Breast epithelium (tissue), 4 donors: ENCODE measurements around the gene PLXNB2. TPM values are rescaled to one million over a fixed set of nuclear protein-coding genes. Genes with fewer than 3 reads are reported as not detected.
A peak's percentile ranks its signal among the peaks of the same experiment; 100 is the strongest.

Experiments used
- DNase-seq, 2 donors: peaks; one replicate each; pipeline ENCODE4 v3.0.0-alpha.2; 2019; ENCODE audit warnings: low spot score in 2 of 2
- H3K27ac ChIP-seq, 2 donors: fragments of 200-600 bp; sonication (generic) in 1 of 2; one replicate each; pipeline ENCODE4 v1.5.1; 2016 to 2019; ENCODE audit warnings: mild to moderate bottlenecking in 1 of 2
- H3K27me3 ChIP-seq, 2 donors: fragments of 200-600 bp; sonication (generic) in 1 of 2; one replicate each; pipeline versions ENCODE4 v1.5.1 to v1.6.0; 2017 to 2019; ENCODE audit warnings: control low read depth in 1 of 2, mild to moderate bottlenecking in 1 of 2
- H3K36me3 ChIP-seq: fragments of 200-600 bp; one replicate; pipeline ENCODE4 v1.5.1; 2019
- H3K4me1 ChIP-seq, 2 donors: fragments of 200-600 bp; sonication (generic); one replicate each; pipeline ENCODE4 v1.5.1; 2016 to 2019; ENCODE audit warnings: control low read depth in 1 of 2
- H3K4me3 ChIP-seq, 3 donors: fragments of 200-600 bp; sonication (generic); 1 replicate in 2 of 3; 2 replicates in 1 of 3; pipeline ENCODE4 v1.5.1; 2016 to 2019; ENCODE audit warnings: mild to moderate bottlenecking in 3 of 3, moderate library complexity in 2 of 3
- H3K9me3 ChIP-seq, 2 donors: fragments of 200-600 bp; sonication (generic) in 1 of 2; one replicate each; pipeline ENCODE4 v1.5.1; 2016 to 2019; ENCODE audit warnings: control low read depth in 1 of 2
- POLR2A ChIP-seq: fragments of 450-650 bp; IDR thresholded peaks from one replicate; pipeline ENCODE4 v1.6.1; 2016; ENCODE audit warnings: antibody characterized with exemption, mild to moderate bottlenecking, moderate library complexity
- POLR2AphosphoS5 ChIP-seq, 3 donors: sonication (generic); formaldehyde crosslinking; IDR thresholded peaks; one replicate each; pipeline ENCODE4 v1.6.1; 2017; ENCODE audit warnings: antibody characterized with exemption in 3 of 3
- intact Hi-C: fragments of 100-400 bp; cut with DNase I; formaldehyde crosslinking; loops from one replicate; pipeline ENCODE4 v1.15.1; 2023; ENCODE audit warnings: low total_unique reads
- total RNA-seq, 3 donors: library from RNA; depleted of rRNA; stranded (reverse); fragments of >200 nt; gene quantifications; one replicate each; pipeline ENCODE4 v1.1.0, GENCODE V29; 2016
- TF ChIP-seq, protein P1 (sequence below), 3 donors: fragments of 450-650 bp; IDR thresholded peaks; one replicate each; pipeline ENCODE4 v1.5.1; 2016 to 2017; ENCODE audit warnings: antibody characterized with exemption in 3 of 3, mild to moderate bottlenecking in 3 of 3, moderate library complexity in 3 of 3

PLXNB2 gene
- total RNA-seq, 3 donors from 2014 or later: 79.0 to 137 (median 122) TPM

DNA sequence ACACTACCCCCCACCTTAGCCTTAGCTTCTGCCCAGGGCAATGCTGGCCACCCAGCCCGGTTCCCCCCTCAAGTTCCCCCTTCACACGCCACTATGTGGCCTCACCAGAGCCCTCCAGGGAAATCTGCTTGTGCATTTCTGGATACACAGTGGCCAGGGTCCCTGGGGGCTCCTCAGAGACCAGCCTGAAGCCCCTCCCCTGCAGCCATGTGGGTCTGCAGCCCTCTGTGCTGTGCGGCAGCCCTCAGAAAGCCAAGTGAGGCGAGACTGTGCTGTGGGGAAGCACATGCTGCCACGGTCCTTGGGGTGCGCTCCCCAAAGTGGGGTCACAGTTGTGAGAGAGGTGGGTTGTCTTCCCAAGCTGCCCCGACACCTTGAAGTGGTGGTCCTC lies 2.1 kb upstream of the PLXNB2 start:
- Histone ChIP-seq H3K9me3 (no peaks in the 10 kb centered on the region), H3K36me3 (no peaks in the 10 kb centered on the region), H3K27me3 (no peaks in the 10 kb centered on the region), H3K4me1 (peaks cover 11 to 15% of the 10 kb centered on the region in 2 donors), H3K27ac (peak overlapping the region; percentile 85 to 98), H3K4me3 (no peak overlapping the region)
- no peak for DNase-seq
- TF ChIP-seq POLR2A (no peak), POLR2AphosphoS5 (IDR thresholded peaks at IDR 0.05) (no peak)
- TF ChIP-seq, protein P1, sequence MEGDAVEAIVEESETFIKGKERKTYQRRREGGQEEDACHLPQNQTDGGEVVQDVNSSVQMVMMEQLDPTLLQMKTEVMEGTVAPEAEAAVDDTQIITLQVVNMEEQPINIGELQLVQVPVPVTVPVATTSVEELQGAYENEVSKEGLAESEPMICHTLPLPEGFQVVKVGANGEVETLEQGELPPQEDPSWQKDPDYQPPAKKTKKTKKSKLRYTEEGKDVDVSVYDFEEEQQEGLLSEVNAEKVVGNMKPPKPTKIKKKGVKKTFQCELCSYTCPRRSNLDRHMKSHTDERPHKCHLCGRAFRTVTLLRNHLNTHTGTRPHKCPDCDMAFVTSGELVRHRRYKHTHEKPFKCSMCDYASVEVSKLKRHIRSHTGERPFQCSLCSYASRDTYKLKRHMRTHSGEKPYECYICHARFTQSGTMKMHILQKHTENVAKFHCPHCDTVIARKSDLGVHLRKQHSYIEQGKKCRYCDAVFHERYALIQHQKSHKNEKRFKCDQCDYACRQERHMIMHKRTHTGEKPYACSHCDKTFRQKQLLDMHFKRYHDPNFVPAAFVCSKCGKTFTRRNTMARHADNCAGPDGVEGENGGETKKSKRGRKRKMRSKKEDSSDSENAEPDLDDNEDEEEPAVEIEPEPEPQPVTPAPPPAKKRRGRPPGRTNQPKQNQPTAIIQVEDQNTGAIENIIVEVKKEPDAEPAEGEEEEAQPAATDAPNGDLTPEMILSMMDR (IDR thresholded peaks at IDR 0.05): no peak
- intact Hi-C loops: no loop called here

DNA sequence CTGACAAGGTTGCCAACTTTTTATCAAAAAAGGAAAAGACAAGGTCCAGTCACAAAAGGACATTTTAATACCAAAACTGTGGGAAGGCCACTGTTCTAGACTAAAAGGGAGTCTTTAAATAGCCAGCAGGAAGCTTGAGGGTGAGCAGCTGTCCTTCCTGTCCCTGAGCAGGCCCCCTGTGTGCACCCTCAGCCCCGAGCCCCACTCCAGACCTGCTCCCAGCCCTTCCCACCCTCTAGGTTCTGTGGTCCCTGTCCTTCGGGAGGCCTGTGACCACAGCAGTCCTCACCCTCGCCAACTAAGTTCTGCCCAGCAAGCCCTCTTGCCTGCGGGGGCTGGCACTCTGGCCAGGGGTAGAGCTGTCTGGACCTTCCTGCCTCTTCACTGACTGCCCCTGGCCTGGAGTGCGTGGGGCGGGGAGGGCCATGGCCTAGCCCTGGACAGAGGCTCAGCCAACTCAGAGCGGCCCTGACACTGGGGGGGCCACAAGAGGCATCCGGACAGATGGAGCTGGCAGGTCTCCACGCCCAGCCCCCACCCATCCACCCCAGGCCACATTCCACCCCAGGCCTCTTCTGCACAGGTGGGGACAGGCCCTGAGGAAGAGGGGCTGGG lies 1.6 kb upstream of the PLXNB2 start:
- TF ChIP-seq POLR2AphosphoS5 (IDR thresholded peaks at IDR 0.05): no peak
- TF ChIP-seq, protein P1 (IDR thresholded peaks at IDR 0.05): no peak
- TF ChIP-seq POLR2A: no peak
- intact Hi-C loops: no loop called here
- Histone ChIP-seq H3K4me3 (no peak overlapping the region), H3K27me3 (no peaks in the 10 kb centered on the region), H3K9me3 (no peaks in the 10 kb centered on the region), H3K36me3 (no peaks in the 10 kb centered on the region), H3K4me1 (peaks cover 14 to 20% of the 10 kb centered on the region in 2 donors), H3K27ac (peak overlapping the region; percentile 85 to 98)
- no peak for DNase-seq

DNA sequence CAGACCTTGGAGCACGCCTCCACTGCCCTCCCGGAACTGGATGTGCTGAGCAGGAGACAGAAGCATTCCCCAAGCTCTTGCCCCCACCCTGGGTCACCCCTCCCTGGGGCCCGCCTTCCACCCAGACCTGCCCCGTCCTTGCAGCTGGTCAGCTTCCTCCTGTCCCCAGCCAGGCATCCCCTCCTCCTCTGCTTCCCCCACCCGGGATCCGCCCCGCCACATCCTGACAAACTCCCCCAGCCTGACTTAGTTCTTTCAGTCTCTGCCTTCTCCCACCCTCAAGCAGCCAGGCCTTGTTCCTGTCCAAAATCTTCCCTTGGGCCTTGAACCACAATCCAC lies 1.1 kb upstream of the PLXNB2 start:
- Histone ChIP-seq H3K4me1 (peaks cover 18 to 26% of the 10 kb centered on the region in 2 donors), H3K36me3 (no peaks in the 10 kb centered on the region), H3K9me3 (no peaks in the 10 kb centered on the region), H3K27ac (peak overlapping the region; percentile 85 to 98), H3K4me3 (peak overlapping the region in 1 of 3 donors; percentile 37), H3K27me3 (no peaks in the 10 kb centered on the region)
- TF ChIP-seq, protein P1 (IDR thresholded peaks at IDR 0.05): no peak
- no peak for TF ChIP-seq POLR2AphosphoS5 (IDR thresholded peaks at IDR 0.05)
- no peak for TF ChIP-seq POLR2A
- peak in 1 of 2 donors; percentile 68 for DNase-seq
- intact Hi-C loops: no loop called here

DNA sequence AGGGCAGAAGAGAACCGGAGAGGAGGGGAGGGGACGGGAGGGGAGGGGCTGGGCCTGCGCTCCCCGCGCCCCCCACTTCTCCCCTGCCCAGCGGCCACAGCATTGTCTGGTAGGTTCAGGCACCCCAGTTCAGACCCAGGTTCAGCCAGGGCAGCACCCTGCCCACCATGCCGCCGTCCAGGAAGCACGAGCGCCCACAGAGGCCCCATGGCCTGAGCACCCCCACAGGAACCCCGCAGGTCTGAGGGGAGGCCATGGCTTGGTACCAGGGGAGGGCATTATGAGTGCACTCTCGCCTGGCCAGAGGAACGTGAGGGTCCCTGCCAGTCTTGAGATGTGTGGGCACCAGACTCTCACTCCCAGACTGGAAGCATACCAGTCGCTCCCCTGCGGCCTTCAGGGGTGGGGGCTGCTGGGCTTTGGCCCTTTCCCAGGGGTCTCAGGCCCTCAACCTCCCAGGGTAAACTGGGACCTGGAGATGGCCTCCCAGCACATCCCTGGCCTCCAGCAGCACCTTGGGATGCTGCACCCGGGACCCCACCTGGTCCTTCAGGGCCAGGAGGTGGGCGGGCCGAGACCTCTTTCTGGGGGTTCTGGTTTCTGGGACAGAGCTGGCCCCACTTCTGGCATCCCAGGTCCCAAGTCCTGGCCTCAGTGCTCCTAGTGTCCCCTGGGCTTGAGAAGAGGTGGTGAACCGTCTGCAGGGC lies 597 bp upstream of the PLXNB2 start:
- Histone ChIP-seq H3K36me3 (no peaks in the 10 kb centered on the region), H3K9me3 (no peaks in the 10 kb centered on the region), H3K4me3 (peak overlapping the region in 1 of 3 donors; percentile 37), H3K27ac (peak overlapping the region; percentile 85 to 98), H3K4me1 (peaks cover 23 to 31% of the 10 kb centered on the region in 2 donors), H3K27me3 (no peaks in the 10 kb centered on the region)
- intact Hi-C loops: no loop called here
- TF ChIP-seq POLR2A (no peak), POLR2AphosphoS5 (IDR thresholded peaks at IDR 0.05) (no peak)
- TF ChIP-seq, protein P1 (IDR thresholded peaks at IDR 0.05): no peak
- peak in 1 of 2 donors; percentile 27 for DNase-seq

DNA sequence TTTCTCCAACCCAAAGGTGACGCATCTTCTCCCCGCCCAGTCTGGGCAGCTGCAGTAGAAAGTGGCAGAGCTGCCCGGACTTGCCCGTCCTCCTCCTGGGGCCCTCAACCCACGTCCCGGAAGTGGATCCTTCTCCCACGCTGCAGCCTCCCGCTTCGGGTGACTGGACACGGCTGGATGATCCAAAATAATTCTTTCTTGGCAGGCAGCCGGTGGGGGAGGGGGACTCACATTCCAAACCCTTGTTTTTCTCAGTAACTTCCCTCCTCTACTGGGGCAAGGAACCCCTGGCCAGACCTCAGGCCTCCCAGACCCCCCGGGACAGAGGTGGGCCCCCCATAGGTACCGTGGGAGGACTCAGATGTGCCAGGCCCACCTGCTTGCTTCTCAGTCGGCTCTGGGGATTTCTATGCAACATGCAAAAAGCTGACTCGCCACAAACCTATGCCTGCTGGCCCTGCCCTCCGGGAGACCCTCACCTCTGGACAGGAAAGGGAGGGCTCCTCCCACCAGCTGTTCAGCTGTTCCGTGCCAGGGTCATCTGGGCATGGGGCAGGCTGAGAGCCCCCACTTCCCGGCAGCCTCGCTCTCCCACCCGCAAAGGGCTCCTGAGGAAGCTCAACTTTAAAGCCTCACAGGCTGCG lies 1.4 kb downstream of the PLXNB2 start:
- Histone ChIP-seq H3K9me3 (no peaks in the 10 kb centered on the region), H3K36me3 (no peaks in the 10 kb centered on the region), H3K4me3 (peak overlapping the region; percentile 90 to 99 (median 91)), H3K4me1 (peaks cover 41 to 51% of the 10 kb centered on the region in 2 donors), H3K27me3 (no peaks in the 10 kb centered on the region), H3K27ac (peak overlapping the region; percentile 94 to 98)
- intact Hi-C loops: no loop called here
- peak; percentile 93 to 94 for DNase-seq
- TF ChIP-seq POLR2AphosphoS5 (IDR thresholded peaks at IDR 0.05) (peak in 1 of 3 donors; percentile 55), POLR2A (no peak)
- TF ChIP-seq, protein P1 (IDR thresholded peaks at IDR 0.05): no peak
